B cell (primary cell): ENCODE measurements around the gene TSEN15. TPM values are rescaled to one million over a fixed set of nuclear protein-coding genes. Genes with fewer than 3 reads are reported as not detected.

Source experiments
- ATAC-seq: fragments of 200-7000 bp; cut with Tn5 transposase; one replicate; pipeline ENCODE4 v1.10.0; 2021; ENCODE audit warnings: low read depth, mild to moderate bottlenecking, moderate number of reproducible peaks, moderate library complexity
- CTCF ChIA-PET: fragments of 350-600 bp; sonication (Branson Sonifier 250); formaldehyde crosslinking; loops from one replicate; lab custom pipeline; 2021; ENCODE audit warnings: antibody characterized with exemption, inconsistent platforms; lab: Charles Lee
- POLR2A ChIA-PET: fragments of 350-600 bp; sonication (Branson Sonifier 250); formaldehyde crosslinking; loops from one replicate; lab custom pipeline; 2021; ENCODE audit warnings: antibody characterized with exemption; lab: Charles Lee
- DNase-seq: peaks from one replicate; pipeline ENCODE4 v3.0.0; 2013
- H2AFZ ChIP-seq: 2 replicates; pipeline ENCODE4 v1.6.1; 2012; ENCODE audit warnings: mild to moderate bottlenecking, low read depth, low read length; ENCODE audit not compliant: insufficient read depth, poor library complexity, severe bottlenecking
- H3K27ac ChIP-seq, 2 donors: 1 replicate in 1 of 2; 2 replicates in 1 of 2; pipeline ENCODE4 v1.5.1; 2012 to 2013; ENCODE audit warnings: low read length in 2 of 2, mild to moderate bottlenecking in 2 of 2, moderate library complexity in 1 of 2
- H3K27me3 ChIP-seq, 4 experiments: fragments of 200-600 bp in 1 of 4; sonication (generic) in 1 of 4; replicated peaks in 1 of 4; 1 replicate in 2 of 4; 2 replicates in 2 of 4; pipeline versions ENCODE4 v1.6.1 to v1.7.0; 2013 to 2016; ENCODE audit warnings: low read length in 3 of 4, mild to moderate bottlenecking in 2 of 4, mixed read lengths in 1 of 4, moderate library complexity in 1 of 4; ENCODE audit not compliant: insufficient read depth in 4 of 4, control insufficient read depth in 3 of 4; ENCODE audit errors: control extremely low read depth in 1 of 4
- H3K36me3 ChIP-seq, 2 experiments: replicated peaks in 1 of 2; 1 replicate in 1 of 2; 2 replicates in 1 of 2; pipeline versions ENCODE4 v1.6.1 to v1.7.1; 2013; ENCODE audit warnings: low read length in 1 of 2; ENCODE audit not compliant: insufficient read depth in 2 of 2, control insufficient read depth in 1 of 2; ENCODE audit errors: control extremely low read depth in 1 of 2, extremely low read depth in 1 of 2
- H3K4me1 ChIP-seq, 2 donors: fragments of 200-600 bp in 1 of 2; sonication (generic) in 1 of 2; 1 replicate in 1 of 2; 2 replicates in 1 of 2; pipeline versions ENCODE4 v1.5.1 to v1.6.1; 2013 to 2017; ENCODE audit warnings: low read length in 2 of 2; ENCODE audit not compliant: control insufficient read depth in 2 of 2, insufficient read depth in 2 of 2
- H3K4me2 ChIP-seq: replicated peaks from 2 replicates; pipeline ENCODE3; 2012; ENCODE audit warnings: mild to moderate bottlenecking, low read depth, low read length; ENCODE audit not compliant: poor library complexity, severe bottlenecking
- H3K4me3 ChIP-seq, 5 experiments: fragments of 200-600 bp in 1 of 5; sonication (generic) in 1 of 5; 1 replicate in 3 of 5; 2 replicates in 2 of 5; pipeline versions ENCODE4 v1.5.1 to v1.7.0; 2011 to 2016; ENCODE audit warnings: low read length in 4 of 5, mild to moderate bottlenecking in 4 of 5, low read depth in 2 of 5, control low read depth in 1 of 5, moderate library complexity in 1 of 5; ENCODE audit not compliant: insufficient read depth in 1 of 5; ENCODE audit errors: control extremely low read depth in 1 of 5, extremely low read depth in 1 of 5
- H3K79me2 ChIP-seq: fragments of 200-600 bp; sonication (generic); one replicate; pipeline ENCODE4 v1.6.0; 2016; ENCODE audit warnings: low read length; ENCODE audit not compliant: control insufficient read depth, insufficient read depth
- H3K9ac ChIP-seq: fragments of 200-600 bp; sonication (generic); 2 replicates; pipeline ENCODE4 v1.6.1; 2017; ENCODE audit warnings: mild to moderate bottlenecking, low read length, moderate library complexity
- H3K9me3 ChIP-seq, 3 donors: one replicate each; pipeline versions ENCODE4 v1.6.1 to v1.7.1; 2013; ENCODE audit warnings: low read length in 2 of 3; ENCODE audit not compliant: control insufficient read depth in 2 of 3, insufficient read depth in 1 of 3; ENCODE audit errors: control extremely low read depth in 1 of 3
- H4K20me1 ChIP-seq: 2 replicates; pipeline ENCODE4 v1.6.0; 2012; ENCODE audit warnings: mild to moderate bottlenecking, low read length; ENCODE audit not compliant: insufficient read depth, control insufficient read depth, poor library complexity, severe bottlenecking
- H3K27ac Mint-ChIP-seq: one replicate; pipeline ENCODE4 v1.8.0; 2021; ENCODE audit warnings: mixed read lengths
- H3K27me3 Mint-ChIP-seq: one replicate; pipeline ENCODE4 v1.8.0; 2021; ENCODE audit warnings: mixed read lengths
- H3K4me1 Mint-ChIP-seq: one replicate; pipeline ENCODE4 v1.8.0; 2021; ENCODE audit warnings: mixed read lengths
- H3K4me3 Mint-ChIP-seq: one replicate; pipeline ENCODE4 v1.8.0; 2021; ENCODE audit warnings: mixed read lengths
- H3K9me3 Mint-ChIP-seq: one replicate; pipeline ENCODE4 v1.8.0; 2022; ENCODE audit warnings: mixed read lengths; ENCODE audit not compliant: insufficient read depth
- CTCF ChIP-seq: fragments of 200-600 bp; IDR thresholded peaks from one replicate; pipeline ENCODE4 v1.8.0; 2022; ENCODE audit warnings: antibody characterized with exemption, mild to moderate bottlenecking
- EZH2 ChIP-seq: IDR thresholded peaks from 2 replicates; pipeline ENCODE4 v1.6.1; 2012; ENCODE audit warnings: borderline replicate concordance, low read depth, mild to moderate bottlenecking, moderate library complexity, low read length; ENCODE audit not compliant: insufficient read depth, poor library complexity, severe bottlenecking
- WGBS: methylation state at CpG from one replicate; pipeline ENCODE4 v1.1.5; 2013; ENCODE audit warnings: missing lambda C conversion rate; ENCODE audit not compliant: insufficient coverage; 5-methylcytosine and 5-hydroxymethylcytosine counted together
- intact Hi-C: fragments of 100-400 bp; cut with micrococcal nuclease; formaldehyde crosslinking; loops from one replicate; pipeline ENCODE4 v1.10.0; 2022
- polyA plus RNA-seq: library from polyadenylated mRNA; depleted of rRNA; stranded (reverse); fragments of >200 nt; gene quantifications from 2 replicates; pipeline ENCODE4 v1.2.3, GENCODE V29; 2012
- total RNA-seq, 2 donors: library from RNA; stranded (reverse); fragments of 120-200 nt in 1 of 2; gene quantifications; 1 replicate in 1 of 2; 2 replicates in 1 of 2; pipeline versions ENCODE4 v1.2.3 to v1.2.4, GENCODE V29; 2013 to 2022

TSEN15 gene
- total and polyA plus RNA-seq, 2 donors (not counting 1 experiment from before 2014, with no cell fraction given) = 15.5 to 25.2 TPM

GRCh38 chr1:184056921-184057555, 5.5 kb downstream of the TSEN15 start:
- Mint-ChIP-seq H3K4me3 (no peak overlapping the region), H3K4me1 (peaks cover 18% of the 10 kb centered on the region), H3K27ac (no peak overlapping the region), H3K27me3 (no peaks in the 10 kb centered on the region), H3K9me3 (no peaks in the 10 kb centered on the region)
- H3K9ac ChIP-seq = no peak overlapping the region
- no peak for ATAC-seq
- H3K4me3 ChIP-seq = no peak overlapping the region
- H3K36me3 ChIP-seq = peaks cover 8 to 18% of the 10 kb centered on the region in 2 experiments
- TF ChIP-seq CTCF (no peak), EZH2 (no peak)
- H3K9me3 ChIP-seq = no peaks in the 10 kb centered on the region
- no peak overlapping the region for H3K4me2 ChIP-seq
- no peaks in the 10 kb centered on the region for H3K27me3 ChIP-seq
- H3K4me1 ChIP-seq = peaks cover 7 to 8% of the 10 kb centered on the region in 2 donors
- no peaks in the 10 kb centered on the region for H4K20me1 ChIP-seq
- DNase-seq = no peak
- H3K79me2 ChIP-seq = peaks cover 11% of the 10 kb centered on the region
- H2AFZ ChIP-seq = no peak overlapping the region
- CTCF ChIA-PET = interaction anchor here (0.5 kb wide), 1 partner anchor 375 kb away, joined by 3 read pairs; no protein-coding TSS in a partner anchor
- WGBS = 100% methylated on average over 1 of the region's 2 CpGs
- intact Hi-C loops = no loop called here
- H3K27ac ChIP-seq = no peak overlapping the region
- POLR2A ChIA-PET = no interaction called here

DNA sequence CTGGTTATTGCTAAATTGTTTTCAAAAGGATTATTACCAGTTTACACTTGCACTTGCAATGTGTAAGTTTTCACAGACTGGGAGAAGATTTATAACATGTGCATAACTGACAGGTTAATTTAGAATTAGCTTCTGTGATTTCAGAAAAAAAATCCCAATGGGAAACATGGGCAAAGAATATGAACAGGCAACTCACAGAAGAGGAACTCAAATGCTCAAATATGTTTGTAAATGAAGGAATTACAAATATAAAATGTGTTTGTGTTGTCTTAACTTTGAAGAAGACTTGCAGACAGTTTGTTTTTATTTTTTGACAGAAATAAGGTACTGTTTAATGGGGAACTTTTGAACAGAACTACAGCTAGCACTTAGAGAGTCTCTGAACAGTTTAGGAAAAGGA, 8.4 kb downstream of the TSEN15 start:
- Histone ChIP-seq H3K4me2 (no peak overlapping the region), H4K20me1 (no peaks in the 10 kb centered on the region), H2AFZ (no peak overlapping the region), H3K27me3 (no peaks in the 10 kb centered on the region), H3K36me3 (peaks cover 8 to 18% of the 10 kb centered on the region in 2 experiments), H3K4me1 (no peaks in the 10 kb centered on the region), H3K4me3 (no peak overlapping the region), H3K9me3 (no peaks in the 10 kb centered on the region), H3K9ac (no peak overlapping the region), H3K79me2 (peaks cover 3% of the 10 kb centered on the region), H3K27ac (no peak overlapping the region)
- POLR2A ChIA-PET = no interaction called here
- no peaks in the 10 kb centered on the region for H3K9me3 Mint-ChIP-seq
- no peak overlapping the region for H3K4me3 Mint-ChIP-seq
- no peak for TF ChIP-seq CTCF
- CTCF ChIA-PET = no interaction called here
- no peak for DNase-seq
- no peak for ATAC-seq
- peaks cover 2% of the 10 kb centered on the region for H3K4me1 Mint-ChIP-seq
- intact Hi-C loops = no loop called here
- no peak overlapping the region for H3K27ac Mint-ChIP-seq
- no peaks in the 10 kb centered on the region for H3K27me3 Mint-ChIP-seq
